ENCODE data around the gene AKR1C1.

- TF ChIP-seq CTCF (IDR thresholded peaks at IDR 0.05) (no peak), EZH2 (IDR thresholded peaks at IDR 0.05; ENCODE audit: borderline replicate concordance, insufficient read depth, low read depth, low read length, poor library complexity, severe bottlenecking) (no peak)
Measured at GRCh38 chr10:5023177-5023805, 60.1 kb downstream of the AKR1C1 start.
